GM18519 (cell line): ENCODE results near the gene ENC1.

Source experiments
- ATAC-seq: cut with Tn5 transposase; IDR thresholded peaks from one replicate; pipeline ENCODE4 v1.9.1; 2021; ENCODE audit warnings: mild to moderate bottlenecking, moderate library complexity; ENCODE audit not compliant: unreplicated experiment, low FRiP score

ENC1 gene

DNA sequence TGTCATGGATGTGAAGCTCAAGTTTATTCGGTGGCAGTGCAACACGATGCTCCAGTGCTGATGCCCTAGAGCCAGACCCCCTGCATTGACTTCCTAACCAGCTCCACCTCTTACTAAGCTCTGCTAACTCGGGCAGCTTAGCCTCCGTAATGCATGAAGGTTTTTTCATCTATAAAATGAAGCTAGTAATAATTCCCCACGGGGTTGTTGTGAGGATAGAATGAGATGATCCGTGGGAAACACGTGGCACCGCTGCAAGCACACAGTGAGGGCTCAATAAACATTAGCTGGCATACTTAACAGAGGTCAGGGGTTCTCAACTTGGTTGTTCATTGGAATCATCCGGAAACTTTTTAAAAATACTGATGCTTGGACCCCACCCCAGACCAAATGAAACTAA lies 6.8 kb downstream of the ENC1 start:
- ATAC-seq: no peak

DNA sequence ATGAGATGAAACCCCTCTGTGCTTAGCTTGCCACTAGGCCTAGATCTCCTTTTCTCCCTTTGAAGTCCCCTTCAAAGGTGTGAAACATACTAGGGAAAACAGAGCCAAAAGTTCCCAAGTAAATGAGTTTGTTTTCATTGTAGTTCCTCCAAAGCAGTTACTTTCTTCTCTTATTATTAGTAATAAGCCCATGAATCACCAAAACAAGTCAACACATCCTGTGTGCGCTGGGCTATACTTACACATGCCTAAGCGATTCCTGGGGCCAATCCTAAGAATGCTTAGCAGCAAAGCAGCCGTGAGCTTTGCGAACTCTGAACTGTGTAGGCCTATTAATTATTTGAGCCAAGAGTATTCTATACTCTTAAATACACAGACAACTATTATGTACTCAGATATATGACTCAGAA lies 7.6 kb downstream of the ENC1 start:
- ATAC-seq: no peak

DNA sequence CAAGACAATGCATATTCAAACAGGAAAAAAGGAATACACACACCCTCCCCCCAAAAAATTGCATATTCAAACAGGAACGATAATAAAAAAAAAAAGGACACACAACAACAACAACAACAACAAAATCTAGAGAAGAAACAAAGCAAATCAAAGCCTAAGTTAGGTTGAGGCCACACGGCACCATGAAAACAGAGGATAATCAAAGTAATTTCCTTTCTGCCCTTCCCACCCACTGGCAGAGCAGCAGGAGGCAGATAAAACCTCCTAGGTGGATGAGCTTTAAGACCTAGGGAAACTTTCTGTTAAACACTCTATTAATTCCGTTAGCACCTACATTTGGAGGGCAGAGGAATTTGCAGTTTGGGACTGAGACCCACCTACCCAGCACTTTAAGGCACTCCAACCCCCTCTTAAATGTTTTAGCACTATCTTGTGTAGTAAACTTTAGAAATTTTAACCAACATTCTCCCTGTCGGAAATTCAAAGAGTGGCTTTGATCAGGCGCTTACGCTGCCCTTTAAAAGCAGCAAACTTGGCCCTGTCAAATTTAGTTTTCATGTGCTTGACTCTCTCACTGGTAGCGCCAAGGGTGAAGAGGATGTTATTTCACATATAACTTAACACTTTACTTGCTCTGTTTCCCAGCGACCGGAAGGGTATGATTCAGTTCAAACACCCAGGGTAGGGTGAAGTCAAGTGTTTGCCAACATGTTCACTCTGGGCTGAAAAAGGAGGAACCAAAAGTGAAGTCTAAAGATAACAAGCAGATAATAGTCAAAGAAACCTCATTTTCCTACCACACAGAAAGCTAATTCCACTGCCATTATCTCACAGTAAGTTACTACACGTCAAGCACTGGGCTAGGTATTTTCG lies 9.2 kb downstream of the ENC1 start:
- ATAC-seq: peak; percentile 86

DNA sequence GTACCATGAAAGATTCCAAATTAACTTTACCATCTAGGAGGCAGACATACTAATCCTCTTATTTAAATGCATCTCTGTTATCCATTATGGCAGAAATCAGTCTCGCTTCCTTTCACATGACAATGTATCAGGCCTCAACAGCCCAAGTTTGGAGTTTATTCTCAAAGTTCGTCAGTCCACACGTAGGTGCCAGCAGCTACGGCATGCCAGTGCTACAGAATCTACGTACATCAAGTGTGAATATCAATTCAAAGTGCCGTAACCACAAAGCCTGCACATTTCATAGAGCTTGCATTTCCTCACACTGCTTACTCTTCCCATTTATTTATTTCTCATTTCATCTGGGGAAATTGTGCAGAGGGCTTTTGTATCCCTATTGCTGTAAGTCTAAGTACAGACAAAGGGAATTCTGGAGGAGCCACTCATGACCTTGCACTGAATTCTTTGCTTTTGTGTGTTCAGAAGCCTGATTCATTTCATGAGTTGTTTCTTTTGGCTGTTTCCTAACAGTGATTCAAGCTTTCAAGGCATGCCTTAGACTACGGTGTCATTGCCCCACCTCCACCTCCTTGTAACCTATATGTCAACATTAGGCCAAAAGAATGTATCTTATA lies 10.0 kb downstream of the ENC1 start:
- no peak for ATAC-seq

DNA sequence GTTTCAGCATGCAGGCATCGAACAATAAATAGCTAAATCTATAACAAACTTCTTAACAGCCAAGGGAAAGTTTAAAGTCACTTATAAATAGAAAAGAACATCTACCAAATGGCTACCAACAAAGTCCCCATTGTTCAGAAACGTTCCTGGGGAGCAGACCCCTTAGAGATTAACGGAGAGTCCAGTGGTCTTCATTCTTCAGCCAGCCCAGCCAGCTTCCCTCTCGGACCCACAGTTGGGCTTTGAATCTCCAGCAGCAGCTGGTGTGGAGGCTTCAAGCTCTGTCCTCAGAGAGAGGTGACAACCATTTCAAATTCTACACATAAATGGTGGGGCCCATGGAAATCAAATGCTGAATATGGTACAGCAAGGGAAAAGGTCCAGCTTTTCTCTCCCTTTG lies 11.2 kb downstream of the ENC1 start:
- no peak for ATAC-seq

DNA sequence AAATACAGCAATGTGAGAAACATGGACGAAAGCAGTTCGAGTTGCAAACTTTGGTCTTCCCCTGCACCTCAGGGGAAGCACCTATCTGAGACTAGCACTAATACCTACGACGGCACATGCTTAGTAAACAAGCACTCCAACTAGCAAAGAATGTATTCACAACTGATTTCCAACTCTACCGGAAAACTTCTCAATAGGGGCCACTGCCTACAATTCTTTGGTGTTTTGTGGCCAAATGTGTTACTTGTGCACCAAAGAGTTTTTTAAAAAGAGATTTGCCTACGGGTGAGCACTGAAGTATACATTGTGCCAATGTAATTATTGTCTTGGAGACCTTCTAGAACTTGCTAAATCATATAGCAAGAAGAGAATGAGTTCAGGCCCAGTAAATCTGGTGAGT lies 12.2 kb downstream of the ENC1 start:
- no peak for ATAC-seq

DNA sequence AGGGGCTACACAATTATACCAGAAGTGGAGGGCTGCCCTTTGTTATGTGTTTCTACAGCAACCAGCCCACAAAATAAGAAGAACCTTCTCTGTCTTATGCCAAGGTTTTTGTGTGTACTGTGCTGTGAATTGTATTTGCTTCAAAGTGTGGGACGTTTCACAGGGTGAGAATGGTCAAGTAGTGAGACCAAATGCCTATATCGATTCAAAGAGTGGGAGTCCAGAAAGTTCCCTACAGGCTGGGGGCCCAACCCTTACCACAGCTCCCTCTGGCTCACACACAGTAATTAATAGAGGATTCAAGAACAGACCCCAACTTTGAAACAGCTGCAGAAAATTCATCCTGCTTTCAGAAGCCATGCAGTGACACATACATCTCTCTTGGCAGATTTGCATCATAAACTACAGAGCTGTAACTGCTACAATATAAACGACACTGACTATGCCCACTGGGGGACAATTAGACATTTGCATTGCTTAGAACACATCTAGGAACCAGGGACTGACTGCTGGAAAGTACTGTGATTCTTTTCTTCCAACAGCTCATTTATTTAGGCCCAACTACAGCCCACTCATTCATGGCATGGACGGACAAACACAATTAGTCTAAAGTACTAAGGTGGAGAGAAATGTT lies 12.8 kb downstream of the ENC1 start:
- ATAC-seq: no peak

DNA sequence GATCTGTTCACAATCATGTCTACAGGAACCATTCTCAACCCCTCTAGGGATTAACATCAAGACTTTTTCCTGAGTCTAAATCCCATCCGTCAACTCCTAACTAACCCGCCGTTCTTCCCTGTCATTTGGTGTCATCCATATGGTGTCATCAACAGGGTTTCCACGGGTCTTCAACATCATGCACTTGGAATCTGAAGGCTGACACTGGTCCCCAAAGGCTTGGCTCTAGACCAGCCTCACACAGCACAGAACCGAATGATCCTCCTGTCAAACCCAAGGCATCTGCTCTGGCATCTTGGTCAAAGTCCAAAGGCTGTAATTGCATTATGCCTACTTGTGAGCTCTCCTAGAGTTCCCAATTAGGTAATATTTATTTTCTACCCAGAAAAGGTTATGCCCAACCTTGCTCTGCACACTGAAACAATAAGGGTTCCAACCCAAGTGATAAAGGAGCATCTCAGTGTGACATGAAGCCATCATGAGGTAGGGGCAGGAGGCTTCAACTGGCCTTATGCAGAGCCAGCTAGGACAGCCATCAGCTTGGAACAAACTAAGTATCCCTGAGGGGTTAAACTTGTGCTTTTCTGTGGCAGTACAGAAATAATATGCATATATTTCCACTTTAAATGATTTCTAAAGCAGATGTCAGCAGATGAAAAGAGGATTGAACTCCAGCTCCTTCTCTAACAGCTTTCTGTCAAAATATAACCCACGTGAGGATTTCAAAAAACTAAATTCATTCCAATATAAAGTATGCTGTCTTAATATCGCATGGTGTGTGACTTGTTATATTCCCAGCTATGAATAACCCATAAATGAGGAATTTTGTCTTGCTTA lies 13.9 kb downstream of the ENC1 start:
- ATAC-seq: no peak

DNA sequence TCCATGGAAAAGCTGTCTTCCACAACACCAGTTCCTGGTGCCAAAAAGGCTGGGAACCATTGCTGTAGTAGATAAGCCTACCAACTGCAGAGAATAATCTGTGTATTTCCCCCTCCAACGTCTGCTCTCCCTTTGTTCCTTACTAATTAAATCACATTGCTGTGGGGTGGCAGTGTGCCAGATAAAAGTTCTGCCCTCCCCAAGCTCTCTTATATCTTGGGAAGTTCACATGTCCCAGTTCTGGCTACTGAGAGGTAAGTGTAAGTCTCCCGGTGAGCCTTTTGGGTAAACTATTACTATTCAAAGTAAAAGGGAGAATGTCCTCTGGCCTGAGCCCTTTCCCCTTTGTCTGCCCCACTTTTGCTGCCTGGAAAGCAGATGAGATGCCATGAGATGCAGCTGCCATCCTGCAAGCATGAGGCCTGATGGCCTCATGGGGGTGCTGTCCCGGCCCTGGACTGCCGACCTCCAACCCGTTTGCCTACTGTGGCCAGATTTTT lies 14.7 kb downstream of the ENC1 start:
- ATAC-seq: no peak

DNA sequence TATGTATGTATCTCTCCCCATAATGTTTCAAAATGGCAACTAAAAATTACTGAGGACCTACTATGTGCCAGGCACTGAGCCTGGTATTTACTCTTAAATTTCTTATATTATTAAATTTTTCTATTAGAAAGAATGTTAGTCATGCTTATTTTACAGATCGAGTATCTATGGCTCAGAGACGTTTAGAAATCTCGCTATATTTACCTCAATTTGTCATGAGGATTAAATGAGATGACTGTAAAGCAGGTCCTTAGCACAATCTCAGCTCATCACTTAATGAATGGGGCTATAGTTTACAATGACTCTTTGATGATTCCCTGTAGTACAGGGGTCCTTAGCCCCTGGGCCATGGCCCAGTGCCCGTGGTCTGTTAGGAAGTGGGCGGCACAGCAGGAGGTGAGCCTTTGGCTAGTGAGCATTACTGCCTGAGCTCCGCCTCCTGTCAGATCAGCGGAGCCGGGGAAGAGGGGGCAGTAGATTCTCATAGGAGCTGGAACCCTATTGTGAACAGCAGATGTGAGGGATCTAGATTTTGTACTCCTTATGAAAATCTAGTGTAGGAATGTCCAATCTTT lies 15.5 kb downstream of the ENC1 start:
- ATAC-seq: no peak

DNA sequence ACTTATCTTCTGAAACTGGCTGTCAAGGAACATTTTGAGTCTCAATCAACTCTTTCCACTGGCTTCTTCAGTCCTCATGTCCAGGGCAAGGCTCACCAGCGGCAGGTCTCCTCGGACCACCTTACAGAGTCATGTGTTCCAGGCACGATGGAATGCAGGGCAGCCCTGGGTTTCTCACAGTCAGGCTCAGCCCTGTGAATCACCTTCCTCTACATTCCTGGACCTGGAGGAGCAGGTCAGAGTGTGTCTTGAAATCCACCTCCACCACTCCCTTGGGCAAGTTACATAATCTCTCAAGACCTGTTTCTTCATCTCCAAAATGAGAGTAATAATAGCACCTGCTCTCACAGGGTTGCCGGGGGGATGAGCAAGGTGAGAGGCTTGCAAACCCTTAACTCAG lies 16.0 kb downstream of the ENC1 start:
- no peak for ATAC-seq

DNA sequence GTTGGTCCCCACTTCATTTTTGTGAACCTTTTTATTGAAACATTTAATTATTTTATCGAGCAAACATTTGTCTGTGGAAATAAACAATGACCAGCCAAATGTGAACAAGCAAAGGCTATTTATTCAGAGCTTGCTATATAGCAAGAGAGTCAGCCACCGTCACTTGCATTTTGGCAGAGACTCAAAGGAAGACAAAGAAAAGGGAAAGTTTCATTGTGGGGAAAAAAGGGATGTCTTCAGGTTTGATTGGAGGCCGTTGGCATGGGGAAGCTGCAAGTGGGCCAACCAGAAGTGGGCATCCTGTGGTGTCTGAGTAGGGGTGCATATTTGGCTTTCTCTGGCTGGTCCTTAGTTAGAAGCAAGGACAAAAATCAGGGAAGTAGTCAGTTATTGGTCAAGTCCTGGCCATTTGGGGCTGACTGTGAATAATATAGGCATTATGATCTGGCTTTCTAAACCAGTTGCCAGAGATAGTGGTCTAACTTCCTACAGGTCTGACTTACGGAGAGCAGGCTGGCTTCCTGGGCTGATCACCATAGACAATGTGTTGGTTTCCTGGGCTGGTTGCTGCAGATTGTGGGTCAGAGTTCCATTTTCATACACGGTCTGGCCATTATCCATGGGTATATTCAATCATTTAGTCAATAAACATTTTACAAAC lies 16.6 kb downstream of the ENC1 start:
- ATAC-seq: no peak

DNA sequence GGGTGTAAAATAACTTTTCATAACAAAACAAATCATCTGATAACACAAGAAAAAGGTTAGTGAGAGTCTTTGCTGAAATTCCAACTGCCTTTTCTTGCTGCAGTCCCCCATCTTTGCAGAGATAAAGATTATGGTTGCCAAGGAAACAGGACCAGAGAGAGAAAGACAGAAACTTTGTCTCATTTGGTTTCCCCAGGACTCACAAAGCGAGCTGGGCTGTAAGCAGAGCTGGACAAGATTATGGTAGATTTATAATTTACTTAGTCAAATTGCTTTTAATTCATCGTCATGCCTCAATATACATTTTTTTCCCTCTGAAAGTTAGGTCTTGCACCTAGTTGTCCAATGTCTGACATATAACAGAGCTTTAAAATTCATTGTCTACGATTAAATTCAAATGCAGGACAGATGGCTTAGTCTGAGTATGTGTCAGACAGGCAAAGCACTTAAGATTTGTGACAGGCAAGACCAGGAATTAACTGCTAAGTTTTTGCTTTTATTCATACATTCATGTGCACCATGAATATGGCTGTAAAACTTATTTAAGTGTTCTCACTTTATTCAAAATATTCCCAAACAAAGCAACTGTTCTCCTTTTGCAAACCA lies 17.4 kb downstream of the ENC1 start:
- ATAC-seq: no peak

DNA sequence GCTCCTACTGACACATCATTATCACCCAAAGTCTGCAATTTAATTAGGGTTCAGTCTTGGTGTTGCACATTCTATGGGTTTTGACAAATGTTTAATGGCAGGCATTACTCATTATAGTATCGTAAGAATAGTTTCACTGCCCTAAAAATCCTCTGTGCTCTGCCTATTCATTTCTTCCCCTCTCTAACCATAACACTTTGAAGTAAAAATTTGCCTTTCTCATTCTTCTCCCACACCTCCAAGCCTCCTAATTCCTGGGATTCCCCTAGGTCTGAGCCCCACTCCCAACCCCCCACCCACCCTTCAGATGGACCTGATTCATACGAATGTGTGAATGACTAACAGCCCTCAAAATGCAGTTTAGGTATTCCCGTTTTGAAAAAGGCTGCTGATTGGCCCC lies 18.4 kb downstream of the ENC1 start:
- ATAC-seq: no peak

DNA sequence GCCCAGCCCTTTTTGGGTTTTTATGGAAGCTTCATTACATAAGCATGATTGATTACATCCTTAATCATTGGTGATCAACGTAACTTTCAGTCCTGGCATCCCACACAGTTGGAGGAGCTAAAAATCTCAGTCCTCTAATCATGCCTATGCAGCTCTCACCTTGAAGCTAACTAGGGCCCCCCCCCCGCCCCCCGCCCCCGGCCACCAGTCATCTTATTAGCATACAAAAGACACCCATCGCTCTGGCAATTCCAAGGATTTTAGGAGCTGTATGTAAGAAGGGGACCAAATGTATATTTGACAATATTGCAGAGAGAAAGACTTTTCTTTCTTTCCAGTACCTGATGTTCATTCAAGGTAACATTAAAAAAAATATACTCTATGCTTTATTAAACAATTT lies 19.0 kb downstream of the ENC1 start:
- no peak for ATAC-seq

DNA sequence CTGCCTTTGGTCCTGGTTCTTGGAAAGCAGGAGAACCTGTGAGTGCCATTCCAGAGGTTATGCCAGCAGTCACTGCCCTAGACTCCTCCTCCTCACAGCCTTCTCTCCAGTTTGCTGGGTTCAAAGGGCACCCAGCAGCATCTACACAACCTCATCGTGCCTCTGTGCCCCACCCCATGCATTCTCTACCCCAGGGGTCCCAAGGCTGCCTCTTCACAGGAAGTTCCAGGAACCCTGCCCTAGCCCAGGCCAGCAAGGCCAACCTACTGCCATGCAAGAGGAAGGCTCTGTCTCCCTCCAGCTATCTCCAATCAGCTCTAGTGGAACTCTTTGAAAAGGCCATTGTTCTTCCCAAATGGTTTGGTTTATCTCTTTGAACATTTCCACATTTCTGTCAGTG lies 21.2 kb downstream of the ENC1 start:
- no peak for ATAC-seq

DNA sequence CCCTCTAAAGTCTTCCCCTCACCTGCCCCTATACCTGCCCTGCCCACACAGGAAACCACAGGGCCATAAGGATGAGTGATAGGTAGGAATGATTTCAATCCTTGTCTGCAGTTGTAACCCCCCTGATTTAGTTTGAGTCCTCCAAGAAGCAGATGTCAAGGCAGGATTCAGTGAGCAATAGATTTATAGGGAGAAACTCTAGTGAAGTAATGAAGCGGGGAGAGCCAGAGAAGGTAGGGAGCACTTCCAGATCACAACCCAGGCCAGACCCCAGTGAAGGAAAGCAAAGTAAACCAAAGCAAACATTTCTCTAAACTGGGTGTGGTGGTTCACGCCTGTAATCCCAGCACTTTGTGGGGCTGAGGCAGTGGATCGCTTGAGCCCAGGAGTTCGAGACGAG lies 22.4 kb downstream of the ENC1 start:
- ATAC-seq: no peak

DNA sequence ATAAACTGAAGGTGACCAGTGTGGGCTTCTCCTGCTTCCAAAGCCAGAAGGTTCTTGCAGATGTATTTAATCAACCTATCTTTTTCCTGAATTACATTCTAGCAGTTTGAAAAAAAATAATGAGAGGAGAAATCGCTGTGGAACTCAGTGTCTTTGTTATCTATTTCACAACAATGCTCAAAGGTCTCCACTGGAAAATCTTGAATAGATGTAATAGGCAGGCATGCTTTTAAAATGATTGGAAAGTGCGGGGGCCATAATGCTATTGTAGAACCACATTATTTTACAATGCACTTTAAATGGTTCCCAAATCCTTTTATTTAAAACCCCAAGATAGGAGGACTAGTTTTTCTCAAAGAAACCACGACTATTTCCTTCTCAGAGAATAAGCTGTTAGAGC lies 23.3 kb downstream of the ENC1 start:
- no peak for ATAC-seq
